GM21528 (cell line): ENCODE measurements around the gene PPIH.
"Not testable (repeated sequence)": the region's sequence is repeated elsewhere in the genome, so short reads cannot be mapped to it uniquely, and the experiment has no call there.

Source experiments
- ATAC-seq: cut with Tn5 transposase; IDR thresholded peaks from one replicate; pipeline ENCODE4 v1.9.1; 2021; ENCODE audit warnings: mild to moderate bottlenecking, moderate library complexity; ENCODE audit not compliant: unreplicated experiment, low FRiP score

The PPIH gene

GRCh38 chr1:42681741-42682483, 23.7 kb downstream of the PPIH start, which contains the start of gene YBX1:
Gene YBX1 (plus strand): TSS chr1:42682418. CDS start chr1:42682566, 148 bp downstream.
- ATAC-seq, result peak; percentile 88

- ATAC-seq, result peak; percentile 24
These were observed 24.2 kb downstream of the PPIH start for GRCh38 chr1:42682484-42682738.

- ATAC-seq, result peak; percentile 40
These were observed 24.7 kb downstream of the PPIH start for GRCh38 chr1:42682739-42683531.

GRCh38 chr1:42684139-42684538, 25.9 kb downstream of the PPIH start:
- ATAC-seq, result no peak

GRCh38 chr1:42686418-42686817, 28.2 kb downstream of the PPIH start:
- no peak for ATAC-seq

- ATAC-seq, result no peak
These were observed 31.7 kb downstream of the PPIH start for GRCh38 chr1:42689912-42690311.

- no peak for ATAC-seq
These were observed 32.4 kb downstream of the PPIH start for GRCh38 chr1:42690477-42691156.

- no peak for ATAC-seq
These were observed 32.9 kb downstream of the PPIH start for GRCh38 chr1:42691157-42691498.

- no peak for ATAC-seq
These were observed 34.2 kb downstream of the PPIH start for GRCh38 chr1:42692461-42692860.

- no peak for ATAC-seq
These were observed 34.7 kb downstream of the PPIH start for GRCh38 chr1:42692911-42693310.

GRCh38 chr1:42698081-42698813, 40.0 kb downstream of the PPIH start:
- ATAC-seq, result no peak

- no peak for ATAC-seq
These were observed 41.8 kb downstream of the PPIH start for GRCh38 chr1:42700006-42700405.

GRCh38 chr1:42703888-42704464, 45.8 kb downstream of the PPIH start:
- no peak for ATAC-seq

GRCh38 chr1:42712808-42713207, 54.6 kb downstream of the PPIH start:
- ATAC-seq, result not testable (repeated sequence)

- no peak for ATAC-seq
These were observed 55.1 kb downstream of the PPIH start for GRCh38 chr1:42713293-42713692.

GRCh38 chr1:42714441-42714840, 56.2 kb downstream of the PPIH start:
- not testable (repeated sequence) for ATAC-seq

- ATAC-seq, result no peak
These were observed 62.6 kb downstream of the PPIH start for GRCh38 chr1:42720868-42721267.

GRCh38 chr1:42721926-42722325, 63.7 kb downstream of the PPIH start:
- no peak for ATAC-seq

- ATAC-seq, result not testable (repeated sequence)
These were observed 64.2 kb downstream of the PPIH start for GRCh38 chr1:42722403-42722802.

- ATAC-seq, result no peak
These were observed 65.3 kb downstream of the PPIH start for GRCh38 chr1:42723511-42723910.
